IMR-90 (cell line): ENCODE measurements around the gene SDCCAG8.

Source experiments
- CEBPB ChIP-seq: IDR thresholded peaks from 2 replicates; pipeline ENCODE4 v1.6.1; 2012; ENCODE audit warnings: low read depth, low read length, improper control_type of control experiment
- MXI1 ChIP-seq: IDR thresholded peaks from 2 replicates; pipeline ENCODE4 v1.6.1; 2012; ENCODE audit warnings: low read depth, mild to moderate bottlenecking, low read length, moderate library complexity, borderline replicate concordance
- POLR2A ChIP-seq: IDR thresholded peaks from 2 replicates; pipeline ENCODE4 v1.6.1; 2012; ENCODE audit warnings: mild to moderate bottlenecking, low read depth, low read length
- RAD21 ChIP-seq: IDR thresholded peaks from 2 replicates; pipeline ENCODE4 v1.6.1; 2012; ENCODE audit warnings: low read length, improper control_type of control experiment
- RFX5 ChIP-seq: IDR thresholded peaks from 2 replicates; pipeline ENCODE4 v1.8.0; 2012; ENCODE audit warnings: low read depth, mild to moderate bottlenecking, low read length, moderate library complexity
- TF ChIP-seq, protein P1 (sequence below): conservative IDR thresholded peaks from 2 replicates; pipeline ENCODE4 v1.5.1; 2012; ENCODE audit warnings: mild to moderate bottlenecking, low read depth, low read length, improper control_type of control experiment
- TF ChIP-seq, protein P2 (sequence below): fragments of 150-350 bp; IDR thresholded peaks from 2 replicates; pipeline ENCODE4 v1.6.1; 2016; ENCODE audit warnings: low read depth, mild to moderate bottlenecking, low read length, moderate library complexity, borderline replicate concordance

DNA sequence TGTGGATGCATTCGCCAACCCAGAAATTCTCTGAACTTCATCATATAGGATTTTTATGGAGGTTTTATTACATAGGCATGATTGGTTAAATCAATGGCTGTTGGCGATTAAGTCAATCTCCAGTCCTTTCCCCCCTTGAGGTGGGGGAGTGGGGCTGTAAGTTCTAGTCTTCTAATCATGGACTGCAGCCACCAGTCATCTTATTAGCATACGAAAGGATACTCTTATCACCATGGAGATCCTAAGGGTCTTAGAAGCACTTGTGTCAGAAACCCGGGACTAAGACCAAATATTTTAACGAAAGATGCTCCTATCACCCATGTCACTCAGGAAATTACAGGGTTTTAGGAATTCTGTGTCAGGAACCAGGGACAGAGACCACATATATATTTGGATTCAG lies 36.3 kb downstream of the SDCCAG8 start:
- TF ChIP-seq, protein P1, sequence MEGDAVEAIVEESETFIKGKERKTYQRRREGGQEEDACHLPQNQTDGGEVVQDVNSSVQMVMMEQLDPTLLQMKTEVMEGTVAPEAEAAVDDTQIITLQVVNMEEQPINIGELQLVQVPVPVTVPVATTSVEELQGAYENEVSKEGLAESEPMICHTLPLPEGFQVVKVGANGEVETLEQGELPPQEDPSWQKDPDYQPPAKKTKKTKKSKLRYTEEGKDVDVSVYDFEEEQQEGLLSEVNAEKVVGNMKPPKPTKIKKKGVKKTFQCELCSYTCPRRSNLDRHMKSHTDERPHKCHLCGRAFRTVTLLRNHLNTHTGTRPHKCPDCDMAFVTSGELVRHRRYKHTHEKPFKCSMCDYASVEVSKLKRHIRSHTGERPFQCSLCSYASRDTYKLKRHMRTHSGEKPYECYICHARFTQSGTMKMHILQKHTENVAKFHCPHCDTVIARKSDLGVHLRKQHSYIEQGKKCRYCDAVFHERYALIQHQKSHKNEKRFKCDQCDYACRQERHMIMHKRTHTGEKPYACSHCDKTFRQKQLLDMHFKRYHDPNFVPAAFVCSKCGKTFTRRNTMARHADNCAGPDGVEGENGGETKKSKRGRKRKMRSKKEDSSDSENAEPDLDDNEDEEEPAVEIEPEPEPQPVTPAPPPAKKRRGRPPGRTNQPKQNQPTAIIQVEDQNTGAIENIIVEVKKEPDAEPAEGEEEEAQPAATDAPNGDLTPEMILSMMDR, result no peak
- TF ChIP-seq CEBPB (no peak), POLR2A (no peak), RAD21 (no peak), RFX5 (no peak), MXI1 (no peak)
- TF ChIP-seq, protein P2, sequence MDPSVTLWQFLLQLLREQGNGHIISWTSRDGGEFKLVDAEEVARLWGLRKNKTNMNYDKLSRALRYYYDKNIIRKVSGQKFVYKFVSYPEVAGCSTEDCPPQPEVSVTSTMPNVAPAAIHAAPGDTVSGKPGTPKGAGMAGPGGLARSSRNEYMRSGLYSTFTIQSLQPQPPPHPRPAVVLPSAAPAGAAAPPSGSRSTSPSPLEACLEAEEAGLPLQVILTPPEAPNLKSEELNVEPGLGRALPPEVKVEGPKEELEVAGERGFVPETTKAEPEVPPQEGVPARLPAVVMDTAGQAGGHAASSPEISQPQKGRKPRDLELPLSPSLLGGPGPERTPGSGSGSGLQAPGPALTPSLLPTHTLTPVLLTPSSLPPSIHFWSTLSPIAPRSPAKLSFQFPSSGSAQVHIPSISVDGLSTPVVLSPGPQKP, result no peak
